EL (cell line): ENCODE results near the gene RASGRP2.

Experiments used
- DNase-seq: peaks from one replicate; pipeline ENCODE4 v3.0.0-alpha.2; 2016

Gene RASGRP2

DNA sequence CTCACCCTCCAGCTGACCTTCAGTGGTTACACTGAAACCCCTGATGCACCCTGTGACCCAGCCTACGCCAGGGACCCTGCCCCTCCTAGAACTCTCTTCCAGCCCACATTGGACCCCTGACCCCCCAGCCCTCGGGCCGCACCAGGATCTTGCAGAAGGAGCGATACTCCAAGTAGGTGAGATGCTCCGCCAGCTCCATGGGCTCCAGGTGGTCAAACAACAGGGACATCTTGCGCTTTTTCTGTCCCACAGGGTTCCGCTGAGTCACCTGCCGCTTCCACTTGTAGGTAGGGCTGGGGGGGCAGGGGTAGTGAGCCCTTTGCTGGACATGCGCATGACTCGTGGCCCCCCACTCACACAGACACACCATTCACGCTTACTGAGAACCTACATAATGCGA is 4.1 kb downstream of the RASGRP2 start:
- no peak for DNase-seq

DNA sequence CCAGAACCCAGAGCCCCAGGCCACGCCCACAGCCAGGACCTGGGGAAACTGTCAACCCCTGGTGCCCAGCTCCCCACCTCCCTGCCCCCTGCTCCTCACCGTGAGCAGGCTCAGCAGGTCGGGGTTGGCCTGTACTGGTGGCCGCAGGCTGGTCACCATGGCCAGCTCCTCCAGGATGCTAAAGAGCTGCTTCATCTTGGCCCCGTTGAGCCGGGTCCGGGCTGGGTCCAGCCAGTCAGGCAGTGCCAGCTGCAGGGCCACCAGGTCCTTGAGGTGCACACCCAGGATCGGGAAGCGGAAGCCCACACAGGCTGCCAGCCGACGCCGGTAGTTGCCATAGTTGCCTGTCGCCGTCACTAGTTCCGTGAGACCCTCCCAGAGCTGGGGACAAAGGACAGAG is 7.3 kb downstream of the RASGRP2 start:
- no peak for DNase-seq

DNA sequence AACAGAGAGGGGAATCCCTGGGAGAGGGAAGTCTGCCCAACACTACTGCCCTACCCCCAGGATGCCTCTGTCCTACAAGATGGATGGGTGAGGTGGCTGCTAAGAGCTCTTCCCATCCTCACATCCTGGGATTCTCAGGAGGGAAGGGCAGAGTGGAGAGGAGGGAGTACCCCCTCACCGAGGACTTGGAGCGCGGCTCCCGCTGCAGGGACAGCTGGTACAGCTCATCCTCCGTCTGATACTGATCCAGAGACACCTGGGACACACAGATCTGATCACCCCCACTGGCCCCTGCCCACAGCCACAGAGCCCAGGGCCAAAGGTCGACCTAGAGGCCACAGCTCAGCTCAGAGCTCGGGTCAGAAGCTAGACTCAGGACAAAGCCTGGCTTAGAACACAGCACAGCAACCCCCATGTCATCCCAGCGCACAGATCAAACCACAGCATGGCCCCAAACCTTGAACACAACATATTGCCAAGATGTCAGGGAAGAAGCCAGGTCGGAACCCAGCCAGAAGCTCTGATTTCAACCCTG is 8.2 kb downstream of the RASGRP2 start:
- DNase-seq = no peak

DNA sequence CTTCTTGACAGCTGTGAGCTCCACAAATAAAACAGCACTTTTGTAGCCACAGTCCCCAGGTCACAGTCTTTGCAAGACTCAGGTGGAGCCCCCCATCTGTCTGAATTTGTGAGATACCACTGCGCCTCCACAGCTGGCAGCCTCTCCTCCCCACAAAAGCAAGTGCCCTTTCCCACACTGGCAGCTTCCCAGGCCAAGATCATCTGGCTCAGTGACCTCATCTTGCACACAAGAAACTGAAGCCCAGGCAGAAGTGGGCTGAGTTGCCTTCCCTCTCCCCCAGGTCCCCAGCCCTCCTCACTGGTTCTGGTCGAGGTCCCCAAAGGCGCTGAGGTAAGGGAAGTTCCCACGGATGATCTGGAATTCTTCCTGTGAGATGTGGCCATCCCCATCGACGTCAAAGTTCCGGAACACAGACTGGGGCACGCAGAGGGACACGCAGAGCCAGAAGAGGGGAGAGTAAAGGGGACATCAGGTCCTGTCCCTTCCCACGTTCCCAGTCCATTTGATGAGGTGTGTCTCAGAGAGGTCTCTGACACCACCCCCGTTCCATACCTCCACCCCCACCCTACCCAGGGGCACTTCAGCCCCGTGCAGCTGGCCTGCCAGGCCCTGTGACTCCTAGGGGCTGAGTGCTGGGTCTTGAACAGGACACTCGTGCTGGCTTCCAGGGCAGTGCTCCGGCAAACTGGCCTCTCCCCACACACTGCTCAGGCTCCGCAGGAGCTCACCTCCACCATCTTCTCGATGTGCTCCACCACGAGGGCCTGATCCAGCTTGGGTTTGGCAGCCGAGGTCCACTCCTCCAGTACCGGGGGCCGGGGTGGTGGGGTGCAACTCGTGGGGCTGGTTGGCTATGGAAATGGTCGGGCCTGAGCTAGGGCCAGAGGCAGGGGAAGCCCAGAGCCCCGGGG is 8.9 kb downstream of the RASGRP2 start:
- DNase-seq = no peak

DNA sequence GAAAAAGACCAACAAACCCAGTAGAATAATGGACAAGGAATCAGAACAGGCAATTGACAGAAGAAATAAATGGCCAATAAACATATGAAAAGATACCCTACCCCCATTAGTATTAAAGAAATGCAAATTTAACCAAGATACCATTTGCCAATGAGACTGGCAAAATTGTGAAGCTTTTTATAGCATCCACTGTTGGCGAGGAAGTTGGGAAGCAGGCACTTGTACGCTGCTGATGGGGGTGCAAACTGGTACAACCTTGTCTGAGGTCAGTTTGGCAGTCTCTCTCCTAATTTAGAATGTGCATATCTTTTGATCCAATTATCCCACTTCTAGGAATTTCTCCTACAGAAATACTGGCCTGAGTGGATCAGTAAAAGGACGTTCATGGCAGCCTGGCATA is 12.3 kb downstream of the RASGRP2 start:
- no peak for DNase-seq

DNA sequence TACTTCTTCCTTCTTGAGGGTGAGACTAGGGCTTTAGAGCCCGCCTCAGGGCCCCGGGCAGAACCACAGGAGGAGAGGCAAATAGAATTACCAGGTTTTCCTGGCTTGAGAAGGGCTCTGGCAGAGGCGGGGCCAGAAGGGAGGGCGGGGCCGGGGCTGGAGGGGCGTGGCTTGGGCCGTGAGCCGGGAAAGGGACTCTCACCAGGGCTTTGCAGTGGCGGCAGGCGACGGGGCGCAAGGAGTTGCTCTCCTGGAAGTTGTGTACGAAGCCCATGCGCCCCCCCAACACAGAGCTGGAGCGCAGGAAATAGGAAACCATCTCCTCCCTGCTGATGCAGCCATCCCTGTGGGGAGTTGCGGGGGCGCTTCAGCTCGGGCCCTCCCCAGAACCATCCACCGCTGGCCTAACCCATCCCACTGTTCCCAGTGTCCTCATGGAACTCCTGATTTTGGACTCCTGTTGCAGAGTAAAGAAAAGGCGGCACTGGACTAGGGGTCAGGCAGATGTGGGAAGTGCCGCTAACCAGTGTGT is 14.0 kb downstream of the RASGRP2 start:
- DNase-seq = peak; percentile 34

DNA sequence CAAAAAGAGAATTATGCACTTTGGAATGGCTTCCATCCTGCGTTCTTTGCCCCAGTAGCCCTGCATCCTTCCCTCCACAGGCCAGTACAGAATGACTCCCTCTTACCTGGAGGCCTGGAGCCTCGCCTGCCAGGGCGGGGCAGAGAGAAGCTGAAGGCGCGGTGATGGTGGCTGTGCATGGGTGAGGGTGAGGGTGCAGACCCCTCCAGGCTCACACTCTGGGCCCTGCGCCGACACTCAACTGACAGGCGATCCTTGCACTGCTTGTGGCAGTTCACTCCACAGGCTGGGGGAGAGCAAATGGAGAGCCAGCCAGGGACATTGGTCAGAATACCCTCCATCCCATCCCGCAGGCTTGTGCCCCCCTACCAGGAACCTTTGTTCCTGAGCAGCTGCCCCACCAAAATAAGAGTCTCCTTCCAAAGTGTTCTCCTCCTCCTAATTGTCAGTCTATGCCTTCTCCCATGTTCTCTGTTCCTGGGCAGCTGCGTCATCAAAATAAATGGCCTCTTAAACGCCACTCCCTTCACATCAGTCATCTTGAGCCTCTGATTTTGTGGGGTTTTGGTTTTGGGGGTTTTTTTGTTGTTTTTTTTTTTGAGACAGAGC is 15.1 kb downstream of the RASGRP2 start:
- DNase-seq = no peak

DNA sequence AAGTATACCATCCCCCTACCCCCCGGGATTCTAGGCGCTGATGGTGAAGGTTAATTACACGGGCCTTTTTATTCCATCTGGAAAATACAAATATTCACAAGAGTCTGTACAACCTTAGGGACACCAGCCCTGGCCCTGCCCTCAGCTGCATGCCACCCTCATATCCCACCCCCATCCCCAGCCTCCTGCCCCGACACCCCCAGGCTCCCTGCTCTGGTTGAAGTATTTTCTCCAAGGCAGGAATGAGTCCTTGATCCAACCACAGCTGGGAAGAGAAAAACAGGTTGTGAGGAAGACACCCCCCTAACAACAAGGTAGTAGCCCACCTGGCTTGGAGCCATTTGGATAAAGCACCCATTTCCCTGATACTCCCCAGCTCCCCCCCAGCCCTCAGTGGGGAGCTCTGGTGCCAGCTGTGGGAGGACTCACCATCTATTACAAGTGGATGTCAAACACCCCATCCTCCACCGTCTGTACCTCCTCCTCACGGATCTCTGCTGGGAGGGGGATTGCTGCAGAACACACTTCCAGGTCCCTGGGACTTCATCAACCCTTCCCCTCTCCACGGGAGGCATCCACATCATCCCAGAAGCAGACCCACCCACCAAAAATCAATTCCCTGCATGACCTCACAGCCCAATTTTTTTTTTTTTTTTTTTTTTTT is 16.9 kb downstream of the RASGRP2 start:
- no peak for DNase-seq

DNA sequence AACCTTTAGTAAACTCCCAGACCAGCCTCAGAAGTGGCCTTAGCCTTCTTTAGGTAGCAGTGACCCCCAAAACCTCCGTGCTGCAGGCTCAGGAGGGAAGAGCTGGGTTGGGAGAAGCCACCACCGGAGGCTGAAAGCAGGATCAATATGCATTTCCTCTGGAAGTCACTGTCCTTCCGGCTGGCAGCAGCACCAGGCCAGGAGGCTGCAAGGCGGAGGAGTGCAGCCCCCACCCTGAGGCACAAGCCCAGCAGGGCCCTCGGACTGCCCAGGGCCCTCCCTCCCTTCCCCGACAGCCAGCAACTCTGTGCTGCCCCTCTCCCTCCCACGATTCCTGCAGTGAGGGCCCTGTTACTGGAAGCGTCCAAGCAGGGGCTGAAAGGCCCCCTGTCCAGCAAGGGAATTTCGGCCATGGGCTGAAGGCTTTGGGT is 17.7 kb downstream of the RASGRP2 start:
- no peak for DNase-seq

DNA sequence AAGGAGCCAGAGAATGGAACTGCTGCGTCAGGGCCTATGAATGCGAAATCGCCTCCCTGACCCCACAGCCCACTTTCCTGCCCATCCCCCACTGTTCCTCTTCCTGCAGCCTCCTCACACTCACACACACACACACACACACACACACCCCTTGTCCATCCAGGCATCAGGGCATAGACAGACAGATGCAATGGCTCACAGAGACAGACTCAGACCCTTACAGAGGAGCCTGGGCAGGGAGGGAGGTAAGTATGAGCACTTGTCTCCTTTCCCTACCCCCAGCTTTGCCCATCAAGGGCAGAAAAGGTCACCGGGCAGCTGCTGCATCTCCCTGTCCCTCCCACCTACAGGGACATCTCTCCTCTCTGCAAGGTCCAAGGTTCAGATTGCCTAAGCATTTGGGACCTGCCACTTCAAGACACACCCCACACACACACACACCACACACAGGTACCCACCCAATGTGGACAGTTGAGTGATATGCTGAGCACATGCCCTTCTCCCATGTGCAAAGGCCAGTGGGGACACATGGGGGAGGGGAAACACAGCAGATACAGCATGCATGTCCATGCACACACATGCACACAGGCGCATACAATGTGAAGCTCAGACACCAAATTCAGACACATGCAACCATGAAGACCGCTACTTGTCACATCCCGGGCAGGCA is 18.9 kb downstream of the RASGRP2 start:
- DNase-seq = no peak

DNA sequence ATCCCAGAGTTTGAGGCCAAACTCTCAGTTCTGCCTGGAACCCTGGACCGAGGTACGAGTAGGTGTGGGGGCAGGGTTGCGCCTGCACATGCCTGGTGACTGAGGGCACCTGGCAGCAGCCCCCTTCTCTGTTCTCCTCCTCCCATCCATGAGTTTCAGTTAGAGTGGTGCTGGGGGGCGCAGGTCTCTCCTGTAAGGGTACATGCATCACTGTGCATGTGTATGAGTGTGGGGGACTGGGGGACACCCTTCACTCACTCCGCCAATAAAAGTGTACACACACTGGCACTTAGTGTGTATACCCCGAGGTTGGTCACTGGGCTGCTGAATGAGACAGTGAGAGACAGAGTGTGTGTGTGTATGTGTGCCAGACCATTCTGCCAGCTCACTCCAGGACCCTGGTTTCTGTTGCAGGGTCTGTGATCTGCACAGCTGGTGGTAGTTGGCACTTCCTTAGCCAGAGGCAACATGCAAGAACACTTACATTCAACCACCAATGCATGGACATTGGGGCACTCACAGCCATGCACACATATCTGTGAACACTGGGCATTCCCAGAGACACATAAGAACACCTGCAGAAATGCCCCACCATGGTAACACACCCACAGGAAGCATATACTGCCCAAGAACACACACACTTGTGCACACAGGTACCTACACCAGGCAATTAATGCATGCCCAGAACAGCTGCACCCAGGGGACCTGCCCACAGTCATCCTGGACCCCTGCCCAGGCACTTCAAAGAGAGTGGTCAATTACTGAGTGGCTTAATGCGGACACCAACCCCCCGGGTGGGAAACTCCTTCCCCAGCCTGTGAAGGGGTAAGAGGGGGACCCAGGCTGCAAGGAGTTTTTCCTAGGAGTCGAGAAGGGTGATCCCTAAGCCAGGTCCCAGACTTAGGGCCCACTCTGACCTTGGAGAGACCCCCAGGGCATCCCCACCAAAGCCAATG is 19.8 kb downstream of the RASGRP2 start:
- no peak for DNase-seq

DNA sequence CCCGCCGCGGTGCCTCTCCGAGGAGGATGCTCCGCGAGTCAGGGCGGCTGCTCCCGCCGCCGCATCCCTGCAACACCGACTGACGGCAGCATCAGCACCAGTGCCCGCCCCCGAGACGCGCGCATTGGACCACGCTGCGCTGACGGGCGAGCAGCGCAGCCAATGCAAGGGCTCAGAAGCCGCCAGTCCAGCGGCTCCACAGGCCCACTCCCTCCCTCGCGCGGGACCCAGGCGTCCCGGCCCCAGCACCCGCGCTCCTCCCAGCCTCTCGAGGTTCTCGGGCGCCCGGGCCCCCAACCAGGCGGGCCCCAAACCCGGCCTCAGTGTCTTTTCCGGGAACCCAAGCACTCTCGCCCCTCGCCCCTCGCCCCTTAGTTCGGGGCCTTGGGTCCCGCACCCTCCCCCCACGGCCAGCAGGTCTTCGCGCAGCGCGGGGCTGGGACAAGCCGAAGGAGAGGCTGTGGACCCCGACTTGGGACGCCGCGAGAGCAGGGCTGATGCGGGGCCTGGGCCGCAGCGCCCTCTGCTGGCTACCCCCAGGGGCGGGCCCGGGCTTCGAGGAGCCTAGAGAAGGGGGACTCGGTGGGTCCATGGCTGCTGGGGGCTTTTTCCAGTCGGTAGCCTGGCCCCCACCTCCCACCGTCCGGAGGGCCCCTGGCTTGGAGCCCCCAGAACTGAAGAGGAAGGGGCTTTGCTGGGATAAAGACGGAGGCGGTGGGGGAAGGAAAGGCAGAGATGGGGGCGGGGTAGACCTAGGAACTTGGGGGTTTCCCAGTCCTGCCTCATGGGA is 20.6 kb downstream of the RASGRP2 start, which contains the start of gene NRXN2:
Gene NRXN2, minus strand, starts transcription at position 81 of the 790 bp plus-strand sequence. CDS start 9,498 bp downstream, outside the sequence.
- DNase-seq = peak; percentile 82

DNA sequence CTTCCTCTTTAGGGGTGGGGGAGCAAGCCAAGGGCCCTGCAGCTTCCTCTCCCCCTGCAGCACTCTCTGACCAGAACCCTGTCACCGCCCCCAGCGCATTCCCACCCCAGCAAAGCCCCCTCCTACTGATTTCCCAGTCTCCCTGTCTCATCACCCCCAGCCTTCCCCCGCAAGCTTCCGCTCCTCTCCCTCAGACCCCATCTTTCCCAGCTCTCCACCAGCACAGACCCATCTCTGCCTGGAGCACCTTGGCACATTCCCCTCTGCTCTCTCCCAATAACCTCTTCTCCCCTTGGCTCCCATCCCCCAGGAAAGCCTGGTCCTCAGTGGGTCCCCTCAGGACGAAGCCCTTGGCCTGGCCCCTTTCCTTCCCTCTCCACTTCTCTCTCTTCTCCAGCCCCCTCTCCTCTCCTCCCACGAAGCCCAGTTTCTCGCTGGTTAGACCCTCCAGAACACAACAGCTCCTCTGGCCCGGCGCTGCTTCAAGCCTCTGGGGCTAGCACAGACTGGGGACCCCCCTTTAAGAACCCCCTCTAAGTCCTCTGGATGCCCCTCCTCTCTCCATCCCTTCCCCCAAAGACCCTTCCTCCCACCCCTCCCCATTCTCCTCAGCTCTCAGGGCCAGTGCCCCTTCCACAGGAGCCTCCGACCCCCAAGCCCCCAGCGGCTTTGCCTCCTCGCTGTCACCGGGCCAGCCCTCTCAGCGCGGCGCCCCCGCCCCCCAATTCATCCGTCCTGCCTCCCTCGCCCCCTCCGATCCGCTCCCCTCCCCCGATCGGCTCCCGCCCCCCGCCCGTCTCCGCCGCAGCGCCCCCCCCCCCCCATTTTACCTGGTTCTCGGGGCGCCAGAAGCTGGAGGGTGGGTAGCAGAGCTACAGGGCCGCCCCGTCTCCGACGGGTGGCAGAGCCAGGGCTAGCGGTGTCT is 21.5 kb downstream of the RASGRP2 start:
- DNase-seq = no peak

DNA sequence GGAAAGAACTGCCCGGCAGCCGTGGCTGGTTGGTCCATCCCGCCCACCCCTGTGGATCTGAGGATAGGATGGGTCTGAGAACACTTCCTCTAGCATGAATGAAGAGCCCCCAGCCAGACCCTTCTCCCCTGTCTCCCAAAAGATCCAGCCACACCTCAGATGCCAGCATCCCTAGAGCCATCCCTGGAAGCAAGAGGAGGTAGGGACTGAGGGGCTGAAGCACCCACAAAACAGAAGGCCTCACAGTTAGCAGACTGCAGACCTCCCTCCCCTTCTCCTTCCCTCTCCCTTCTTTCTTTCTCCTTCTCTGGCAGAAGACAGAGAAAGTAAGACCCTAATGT is 22.6 kb downstream of the RASGRP2 start:
- no peak for DNase-seq

DNA sequence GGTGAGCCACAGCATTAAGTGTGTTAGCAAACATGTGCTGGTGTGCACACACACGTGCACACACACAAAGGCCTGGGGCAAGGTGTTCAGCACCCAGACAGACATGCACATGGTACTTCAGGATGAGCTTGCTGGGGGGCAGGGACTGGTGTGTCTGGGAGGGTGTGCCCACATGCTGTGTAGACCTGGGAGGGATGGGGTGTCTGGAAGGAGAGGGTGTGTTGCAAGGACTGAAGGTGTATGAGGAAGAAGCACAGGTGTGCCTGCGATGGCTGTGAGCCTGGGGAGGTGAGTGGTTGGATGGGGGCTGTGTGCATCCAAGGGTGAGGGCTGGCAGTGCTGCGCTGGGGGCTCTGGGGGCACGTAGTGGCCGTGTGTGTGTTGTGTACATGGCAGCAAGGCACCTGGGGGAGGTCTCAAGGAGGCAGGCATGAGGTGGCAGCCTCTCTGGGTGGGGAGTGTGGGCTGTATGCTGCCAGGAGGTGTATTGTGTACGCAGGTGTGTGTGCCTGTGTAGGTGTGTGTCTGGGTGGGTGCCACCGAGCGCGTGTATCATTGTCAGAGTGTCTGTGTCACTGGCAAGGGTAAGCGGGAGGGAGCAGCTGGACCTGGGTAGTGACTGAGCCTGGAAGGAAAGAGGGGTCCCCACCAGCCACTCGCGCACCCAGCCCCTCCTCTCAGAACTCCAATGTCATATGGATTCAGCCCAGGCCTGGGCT is 23.1 kb downstream of the RASGRP2 start:
- no peak for DNase-seq

DNA sequence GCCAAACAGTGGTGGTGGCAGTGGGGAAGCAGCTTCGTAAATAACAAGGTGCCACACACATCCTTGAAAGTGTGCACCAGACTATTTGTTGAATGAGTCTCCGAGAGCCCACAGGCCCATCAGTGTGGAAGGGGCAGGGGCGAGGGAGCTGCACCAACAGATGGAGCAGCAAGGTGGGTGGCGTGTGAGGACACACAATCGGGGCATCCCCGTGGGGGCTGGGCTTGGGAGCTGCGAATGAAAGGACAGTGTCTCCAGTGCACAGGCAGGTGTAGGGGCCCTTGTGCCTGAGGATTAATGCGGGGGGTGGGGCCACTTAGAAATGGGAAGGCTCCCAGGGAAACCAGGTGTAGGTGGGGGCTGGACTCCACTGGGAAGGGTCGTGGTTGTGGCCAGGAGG is 23.8 kb downstream of the RASGRP2 start:
- no peak for DNase-seq

DNA sequence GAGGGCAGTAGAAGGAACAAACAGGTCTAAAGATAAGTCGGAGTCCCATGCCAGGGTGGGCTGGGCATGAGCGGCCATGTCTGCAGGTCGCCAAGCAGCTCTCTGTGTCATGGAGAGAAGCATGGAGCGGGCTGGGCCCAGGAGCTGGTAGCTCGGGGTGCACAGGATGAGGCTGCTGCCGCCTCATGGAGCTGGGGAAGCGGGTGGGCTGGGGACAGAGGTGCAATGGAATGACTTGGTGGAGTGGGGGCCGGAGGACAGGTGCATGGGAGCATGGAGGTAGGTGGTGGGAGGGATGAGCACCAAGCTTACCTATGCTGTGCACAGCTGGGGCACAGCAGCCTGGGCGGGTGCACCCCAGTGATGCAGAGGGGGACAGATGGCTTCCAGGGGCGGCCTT is 24.5 kb downstream of the RASGRP2 start:
- no peak for DNase-seq

DNA sequence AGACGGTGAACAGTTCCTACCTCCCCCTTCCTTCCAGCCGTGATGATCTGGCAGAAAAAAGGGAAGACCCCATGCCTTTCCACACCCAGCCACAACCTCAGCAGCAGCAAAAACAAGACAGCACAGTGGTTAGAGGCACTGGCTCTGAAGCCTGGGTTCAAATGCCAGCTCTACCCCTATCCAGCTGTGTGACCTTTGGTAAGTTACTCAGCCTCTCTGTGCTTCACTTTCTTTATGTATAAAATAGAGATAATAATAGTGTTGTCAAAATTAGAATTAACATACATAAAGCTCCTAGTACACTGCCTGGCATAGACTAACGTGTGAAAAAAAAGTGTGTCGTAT is 25.2 kb downstream of the RASGRP2 start:
- DNase-seq = no peak
